DMS79 (cell line): ENCODE measurements around the gene LMAN2.

Experiments
- DNase-seq: peaks from one replicate; lab custom pipeline; 2025; lab: John Stamatoyannopoulos, UW

The LMAN2 gene, protein sequence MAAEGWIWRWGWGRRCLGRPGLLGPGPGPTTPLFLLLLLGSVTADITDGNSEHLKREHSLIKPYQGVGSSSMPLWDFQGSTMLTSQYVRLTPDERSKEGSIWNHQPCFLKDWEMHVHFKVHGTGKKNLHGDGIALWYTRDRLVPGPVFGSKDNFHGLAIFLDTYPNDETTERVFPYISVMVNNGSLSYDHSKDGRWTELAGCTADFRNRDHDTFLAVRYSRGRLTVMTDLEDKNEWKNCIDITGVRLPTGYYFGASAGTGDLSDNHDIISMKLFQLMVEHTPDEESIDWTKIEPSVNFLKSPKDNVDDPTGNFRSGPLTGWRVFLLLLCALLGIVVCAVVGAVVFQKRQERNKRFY

DNA sequence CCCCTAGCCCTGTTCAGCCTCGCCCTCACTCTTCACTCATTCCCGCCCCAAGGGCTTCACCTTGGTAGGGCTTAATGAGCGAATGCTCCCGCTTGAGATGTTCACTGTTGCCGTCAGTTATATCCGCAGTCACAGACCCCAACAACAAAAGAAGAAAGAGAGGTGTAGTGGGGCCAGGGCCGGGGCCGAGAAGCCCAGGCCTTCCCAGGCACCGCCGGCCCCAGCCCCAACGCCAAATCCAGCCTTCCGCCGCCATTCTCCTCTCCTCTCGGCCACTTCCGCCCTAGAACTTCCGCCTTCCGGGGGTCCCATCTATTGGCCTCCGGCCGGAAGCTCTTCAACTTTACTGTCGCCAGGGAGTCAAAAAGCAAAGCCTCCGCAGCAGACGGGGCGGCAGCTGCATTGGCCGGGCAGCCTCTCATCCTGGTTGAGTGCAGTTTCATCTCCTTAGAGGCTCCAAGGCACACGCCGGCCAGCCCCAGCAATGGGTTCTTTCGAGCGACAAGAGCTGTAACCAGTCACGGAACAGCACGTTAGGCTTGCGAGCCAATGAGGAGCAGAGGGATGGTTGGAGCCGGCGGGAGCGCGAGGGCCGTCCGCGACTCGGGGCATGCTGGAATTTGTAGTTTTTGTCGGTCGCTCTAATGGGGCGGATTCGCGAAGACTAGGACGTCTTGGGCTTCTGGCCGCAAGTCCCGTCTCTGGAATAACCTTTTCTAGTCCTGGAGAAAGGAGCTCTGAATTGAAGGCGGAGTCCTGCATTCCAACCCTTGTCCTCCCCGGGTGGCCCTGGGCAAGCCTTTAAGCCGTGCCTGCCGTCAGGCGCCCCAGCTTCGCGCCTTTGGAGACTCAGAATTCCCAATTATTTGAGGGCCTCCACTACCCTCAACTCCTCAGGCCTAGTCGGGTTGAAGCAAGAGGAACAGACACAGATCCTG, at the start of gene LMAN2:
LMAN2 (minus strand) TSS at position 277 of the 938 bp plus-strand sequence; CDS start at position 256, 21 bp downstream.
- DNase-seq, result peak; percentile 78

DNA sequence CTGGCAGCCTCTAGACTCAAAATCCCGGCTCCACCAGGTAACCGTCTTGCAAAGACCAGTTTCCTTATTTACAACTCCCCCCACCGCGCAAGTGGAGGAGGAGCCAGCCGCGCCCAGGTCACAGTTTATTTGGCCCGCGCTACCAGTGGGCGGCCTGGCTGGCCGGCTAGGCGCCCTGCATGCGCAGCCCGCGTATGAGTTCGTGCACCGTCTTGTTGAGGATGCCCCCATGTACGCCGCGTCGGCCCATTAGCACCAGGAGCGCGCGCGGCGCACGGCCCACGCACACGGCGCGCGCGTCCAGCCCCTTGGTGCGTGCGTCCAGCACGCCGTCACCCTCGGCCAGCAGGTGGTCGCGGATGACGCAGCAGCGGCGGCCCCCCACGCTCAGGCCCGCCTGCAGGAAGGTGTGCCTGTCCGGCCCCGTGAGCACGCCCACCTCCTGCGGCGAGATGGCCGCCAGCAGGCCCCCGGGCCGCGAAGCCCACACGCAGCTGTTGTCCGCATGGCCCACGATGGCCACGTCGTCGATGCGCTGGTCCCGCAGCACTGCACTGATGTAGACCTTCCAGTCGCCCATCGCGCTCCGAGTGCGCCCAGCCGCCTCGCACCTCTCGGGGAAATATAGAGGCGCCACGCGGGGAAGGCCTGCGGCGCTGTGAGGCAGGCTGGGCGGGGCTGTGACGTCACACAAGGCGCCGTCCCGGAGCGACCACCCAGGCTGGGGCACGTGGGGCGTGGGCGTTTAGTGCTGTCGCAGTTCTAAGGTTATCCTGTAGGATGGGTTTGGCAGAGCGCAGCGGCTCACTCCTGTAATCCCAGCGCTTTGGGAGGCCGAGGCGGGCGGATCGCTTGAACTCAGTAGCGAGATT, 48.8 kb upstream of the LMAN2 start, which contains the start of gene PFN3:
PFN3 (minus strand) TSS at position 665 of the 872 bp plus-strand sequence; CDS start at position 580, 85 bp downstream.
- no peak for DNase-seq

DNA sequence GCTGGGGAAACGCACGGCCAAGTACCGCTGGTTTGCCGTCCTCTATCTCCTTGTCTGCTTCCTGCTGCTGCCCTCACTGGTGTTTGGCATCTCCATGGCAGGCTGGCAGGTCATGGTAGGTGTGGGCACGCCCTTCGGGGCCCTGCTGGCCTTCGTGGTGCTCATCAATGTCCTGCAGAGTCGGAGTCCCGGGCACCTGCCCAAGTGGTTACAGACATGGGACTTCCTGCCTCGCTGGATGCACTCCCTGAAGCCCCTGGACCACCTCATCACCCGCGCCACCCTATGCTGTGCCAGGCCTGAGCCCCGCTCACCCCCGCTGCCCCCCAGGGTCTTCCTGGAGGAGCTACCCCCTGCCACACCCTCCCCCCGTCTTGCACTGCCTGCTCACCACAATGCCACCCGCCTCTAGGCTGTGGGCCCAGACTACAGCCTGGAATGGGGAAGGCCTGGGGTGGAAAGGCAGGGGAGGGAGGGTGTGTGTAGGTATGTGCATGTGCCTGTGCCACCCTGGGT, 46.5 kb upstream of the LMAN2 start:
- DNase-seq, result no peak

DNA sequence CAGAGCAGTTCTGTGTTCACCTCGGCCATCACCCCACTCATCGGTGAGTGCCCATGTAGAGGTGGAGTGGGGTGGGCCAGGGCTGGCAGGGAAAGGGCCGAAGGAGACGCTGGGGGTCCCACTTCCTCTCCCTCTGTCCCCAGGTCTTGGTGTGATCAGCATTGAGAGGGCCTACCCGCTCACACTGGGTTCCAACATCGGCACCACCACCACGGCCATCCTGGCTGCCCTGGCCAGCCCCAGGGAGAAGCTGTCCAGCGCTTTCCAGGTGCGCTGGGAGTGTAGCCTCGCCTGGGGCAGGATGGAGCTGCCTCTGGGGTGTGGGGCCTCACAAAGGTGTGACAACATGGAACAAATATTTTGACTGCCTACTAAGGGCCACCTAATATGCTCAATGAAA, 45.3 kb upstream of the LMAN2 start:
- DNase-seq, result no peak

DNA sequence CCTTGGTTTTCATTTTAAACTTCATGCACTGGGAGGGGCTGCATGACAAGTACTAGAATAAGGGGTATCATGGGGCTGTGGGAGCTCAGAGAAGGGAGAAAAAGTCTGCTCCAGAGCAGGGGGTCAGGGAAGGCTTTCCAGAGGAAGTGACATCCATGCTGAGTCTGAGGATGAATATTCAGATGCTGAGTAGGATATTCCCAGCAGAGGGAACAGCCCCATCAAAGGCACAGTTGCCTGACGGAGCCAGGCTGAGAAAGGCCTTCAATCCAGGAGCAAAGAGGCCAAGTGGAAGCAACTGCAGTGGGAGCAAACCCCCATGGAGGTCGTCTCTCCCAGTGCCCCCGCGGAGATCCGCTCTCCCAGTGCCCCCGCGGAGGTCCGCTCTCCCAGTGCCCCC, 44.6 kb upstream of the LMAN2 start:
- no peak for DNase-seq

DNA sequence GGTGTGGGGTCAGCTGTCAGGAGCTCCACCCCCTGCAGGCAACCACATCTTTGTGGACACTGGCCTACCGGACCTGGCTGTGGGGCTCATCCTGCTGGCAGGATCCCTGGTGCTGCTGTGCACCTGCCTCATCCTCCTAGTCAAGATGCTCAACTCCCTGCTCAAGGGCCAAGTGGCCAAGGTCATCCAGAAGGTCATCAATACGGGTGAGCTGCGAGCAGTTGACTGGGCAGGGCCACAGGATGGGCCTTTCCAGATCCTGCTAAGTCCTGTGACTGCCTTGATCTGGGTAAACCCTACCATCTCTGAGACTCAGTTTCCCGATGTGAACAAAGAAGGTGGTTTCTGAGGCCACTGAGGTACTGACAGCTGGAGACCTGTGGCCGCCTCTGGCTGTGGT, 42.5 kb upstream of the LMAN2 start:
- DNase-seq, result no peak

DNA sequence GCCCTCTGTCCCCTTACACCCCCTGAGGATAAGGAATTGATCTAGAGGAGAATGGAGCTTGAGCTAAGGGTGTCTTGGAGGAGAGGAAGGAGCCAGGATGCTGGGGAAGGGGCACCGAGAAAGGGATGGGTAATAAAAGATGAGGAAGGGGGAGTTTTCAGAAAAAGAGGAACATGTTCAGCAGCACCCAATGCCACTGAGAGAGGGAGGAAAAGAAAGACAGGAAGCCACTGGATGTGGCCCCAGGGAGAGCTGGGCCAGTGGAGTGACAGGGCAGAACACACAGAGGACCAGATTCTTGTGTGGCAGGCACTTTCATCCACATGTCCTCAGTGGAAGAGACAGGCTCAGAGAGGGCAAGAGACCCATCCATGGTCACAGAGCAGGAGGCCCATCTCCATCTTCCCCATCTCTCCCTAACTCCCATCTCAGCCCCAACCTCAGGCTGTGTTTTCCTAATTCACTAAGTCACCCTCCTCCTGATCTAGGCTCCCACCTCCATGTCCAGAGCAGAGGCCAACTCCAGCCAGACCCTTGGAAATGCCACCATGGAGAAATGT, 41.8 kb upstream of the LMAN2 start:
- DNase-seq, result no peak

DNA sequence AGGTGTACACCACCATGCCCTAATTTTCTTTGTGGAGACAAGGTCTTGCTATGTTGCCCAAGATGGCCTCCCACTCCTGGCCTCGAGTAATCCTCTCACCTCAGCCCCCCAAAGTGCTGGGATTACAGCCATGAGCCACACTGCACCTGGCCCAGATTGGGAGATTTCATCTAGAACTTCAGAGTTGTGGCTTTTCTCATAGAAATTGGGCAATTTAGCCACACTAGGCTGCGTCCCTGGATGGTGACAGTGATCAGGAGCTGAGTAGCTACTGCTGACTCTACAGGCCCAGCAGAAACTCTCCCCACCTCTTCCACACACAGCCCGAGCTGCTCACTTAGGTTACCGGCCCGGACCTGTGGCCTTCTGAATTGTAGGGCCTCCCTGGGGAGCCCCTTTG, 41.3 kb upstream of the LMAN2 start:
- no peak for DNase-seq

DNA sequence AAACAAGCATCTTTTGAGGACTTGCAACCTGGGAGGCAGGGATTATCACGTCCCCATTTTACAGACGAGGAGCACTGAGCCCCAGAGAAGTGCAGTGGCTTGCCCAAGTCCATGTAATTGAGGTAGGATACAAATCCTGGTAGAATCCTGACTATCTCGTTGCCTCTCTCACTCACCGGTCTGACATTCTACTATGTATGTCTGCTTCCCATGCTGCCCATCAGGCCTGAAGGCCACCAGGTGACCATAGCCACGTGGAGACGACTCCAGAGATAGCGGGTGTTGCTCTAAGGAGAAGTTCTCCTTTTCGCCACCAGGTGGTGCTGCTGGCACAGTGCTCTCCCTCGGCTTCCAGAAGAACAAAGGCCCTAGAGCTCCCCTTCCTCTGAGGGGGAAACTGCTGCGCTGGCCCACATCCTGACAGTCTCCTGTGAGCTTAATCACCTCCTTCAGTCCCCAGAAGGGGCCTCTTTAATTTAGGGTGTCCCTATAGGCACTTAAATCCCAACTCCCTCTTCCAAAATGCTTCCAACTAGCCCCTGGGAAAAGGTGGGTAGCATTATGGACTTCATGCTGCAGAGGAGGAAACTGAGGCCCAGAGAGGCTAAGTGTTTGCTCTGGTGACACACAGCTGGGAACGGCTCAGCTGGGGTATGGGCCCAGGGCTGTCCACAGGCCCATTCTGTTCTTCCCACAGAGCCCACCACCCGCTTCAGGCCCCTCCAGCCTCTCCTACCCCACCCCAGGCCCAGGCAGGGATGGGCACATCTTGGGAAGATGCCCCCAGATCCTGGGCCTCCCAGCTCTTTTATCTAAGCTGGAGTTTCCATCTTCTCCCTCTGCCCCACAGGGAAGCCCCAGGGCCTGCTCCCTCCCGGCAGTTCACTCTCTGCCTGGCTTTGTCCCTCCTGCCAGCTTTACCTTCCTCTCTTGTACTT, 39.2 kb upstream of the LMAN2 start:
- peak; percentile 29 for DNase-seq

DNA sequence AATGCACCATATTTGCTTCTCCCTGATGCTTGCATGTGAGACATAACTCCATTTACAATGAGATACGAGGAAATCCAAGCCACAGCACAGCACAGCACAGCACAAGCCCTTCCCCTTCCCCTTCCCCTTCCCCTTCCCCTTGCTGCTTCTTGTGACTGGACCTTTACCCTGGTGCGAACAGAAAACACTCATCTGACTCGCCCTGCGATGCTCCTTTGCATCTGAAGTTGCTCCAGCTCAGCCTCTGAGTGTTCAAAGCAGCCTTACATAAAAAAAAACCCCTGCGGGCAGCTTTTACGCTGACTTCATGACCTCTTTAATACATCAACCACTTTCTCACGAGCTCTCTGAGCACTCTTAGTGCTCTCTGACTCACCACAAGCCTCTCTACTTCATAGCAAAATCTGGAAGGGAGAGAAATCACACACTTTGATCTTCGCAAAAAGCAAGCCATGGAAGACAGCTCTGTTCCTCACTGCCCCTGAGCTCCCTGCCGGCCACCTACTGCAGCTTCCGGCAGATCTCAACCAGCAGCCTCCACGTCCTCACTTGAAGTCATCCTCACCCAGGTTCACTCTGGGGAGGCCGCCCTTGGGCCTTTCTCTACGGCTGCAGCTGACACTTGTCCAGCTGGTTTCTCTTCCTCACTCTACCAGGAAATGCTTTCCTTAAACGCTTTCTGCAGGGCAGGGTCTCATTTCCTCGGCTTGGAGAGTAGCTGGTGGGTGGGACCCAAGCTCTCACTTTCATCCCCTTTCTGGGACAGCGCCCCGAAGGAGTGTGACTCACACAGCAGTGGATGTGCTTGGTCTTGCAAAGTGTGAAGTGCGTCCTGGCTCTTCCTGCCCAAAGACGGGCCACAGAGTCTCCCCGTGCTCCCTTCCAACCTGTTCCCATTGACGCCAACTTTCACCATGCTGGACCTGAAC, 38.0 kb upstream of the LMAN2 start:
- peak; percentile 77 for DNase-seq

DNA sequence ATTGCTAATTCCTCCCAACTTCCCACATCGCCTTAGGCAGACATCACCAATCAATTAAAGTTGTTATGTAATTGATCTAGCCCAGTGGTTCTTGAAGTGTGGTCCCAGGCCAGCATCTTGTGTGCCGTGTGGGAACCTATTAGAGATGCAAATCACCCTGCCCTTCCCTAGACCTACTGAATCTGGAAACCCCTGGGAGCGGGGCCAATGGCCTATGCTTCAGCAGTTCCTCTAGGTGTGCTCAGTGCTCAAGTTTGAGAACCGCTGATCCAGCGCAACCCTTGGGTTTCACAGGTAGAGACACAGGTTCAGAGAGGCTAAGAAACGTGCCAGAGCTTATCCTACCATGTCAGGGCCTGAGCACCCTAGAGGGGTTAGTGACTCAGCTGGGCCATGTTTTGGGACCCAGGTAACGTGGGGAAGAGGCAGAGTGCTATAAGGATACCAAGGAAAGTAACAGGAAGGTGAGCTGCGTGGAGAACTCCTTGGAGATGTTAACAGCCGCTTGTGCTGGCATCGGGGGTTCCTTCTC, 37.1 kb upstream of the LMAN2 start:
- DNase-seq, result no peak

DNA sequence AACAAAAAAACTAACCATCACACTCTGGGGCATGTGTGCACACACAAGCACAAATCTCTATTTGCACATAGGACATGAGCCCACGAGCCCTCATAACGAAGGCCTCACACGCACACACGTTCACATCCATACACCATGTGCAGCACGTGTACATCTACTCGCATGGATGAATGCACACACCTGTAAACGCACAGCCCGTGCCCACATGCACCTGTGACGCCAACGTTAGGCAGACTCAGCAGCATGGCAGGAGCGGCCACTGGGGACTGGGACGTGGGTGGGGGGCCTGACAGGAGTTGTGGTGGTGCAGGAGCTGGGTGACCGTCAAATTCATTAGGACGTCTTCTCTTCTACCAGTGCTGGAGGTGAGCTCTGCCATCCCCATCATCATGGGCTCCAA, 35.9 kb upstream of the LMAN2 start:
- no peak for DNase-seq

DNA sequence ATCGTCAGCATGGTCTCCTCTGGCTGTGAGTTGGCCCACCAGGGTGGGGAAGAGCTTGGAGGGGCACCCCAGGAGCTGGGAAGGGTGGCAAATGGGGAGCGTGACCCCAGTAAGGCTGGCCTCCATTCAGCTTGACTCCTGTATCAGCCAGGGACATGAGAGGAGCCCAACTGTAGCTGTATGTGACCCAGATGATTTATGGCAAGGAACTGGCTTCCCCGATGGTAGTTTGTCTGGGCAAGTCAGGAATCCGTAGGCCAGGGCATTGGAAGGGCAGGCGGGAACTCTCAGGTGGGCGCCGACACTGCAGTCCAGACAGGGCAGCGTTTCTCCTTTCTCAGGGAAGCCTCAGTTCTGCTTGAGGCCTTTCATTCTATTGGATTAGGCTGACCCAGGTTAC, 35.1 kb upstream of the LMAN2 start:
- DNase-seq, result no peak

DNA sequence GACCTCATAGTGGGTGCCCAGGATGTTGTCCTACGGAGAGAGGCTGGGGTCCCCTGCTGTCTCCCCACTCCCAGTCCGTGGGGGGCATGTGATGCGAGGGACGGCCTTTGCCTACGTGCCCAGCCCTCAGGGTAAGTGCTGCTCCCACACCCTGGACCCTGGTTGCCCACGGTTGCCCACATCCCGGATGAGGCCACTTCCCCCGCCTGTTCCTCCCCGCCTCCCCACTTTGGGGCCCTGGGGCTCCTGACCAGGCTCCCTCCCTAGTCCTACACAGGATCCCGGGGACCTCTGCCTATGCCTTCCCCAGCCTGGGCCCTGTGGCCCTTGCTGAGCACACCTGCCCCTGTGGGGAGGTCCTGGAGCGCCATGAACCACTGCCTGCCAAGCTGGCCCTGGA, 34.3 kb upstream of the LMAN2 start:
- DNase-seq, result no peak

DNA sequence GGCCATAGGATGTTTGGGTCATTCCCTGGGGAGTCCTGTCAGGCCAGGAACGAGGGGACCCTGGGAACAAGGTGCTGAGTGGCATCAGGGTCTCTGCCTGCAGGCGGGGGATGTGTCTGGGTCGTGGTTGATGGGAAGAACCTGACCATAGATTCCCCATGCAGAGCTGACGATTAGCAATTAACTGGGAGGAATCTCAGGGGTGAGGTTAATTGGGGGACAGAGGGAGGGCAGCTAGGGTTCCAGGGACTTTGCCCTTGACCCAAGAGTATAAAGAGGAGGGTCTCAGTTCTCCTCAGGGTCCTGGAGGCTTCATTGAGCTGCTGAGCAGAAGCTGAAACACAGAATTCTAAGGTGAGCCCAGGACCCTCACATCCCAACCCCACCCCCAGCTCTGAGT, 32.7 kb upstream of the LMAN2 start, which contains the start of gene SLC34A1:
SLC34A1 (plus strand) TSS at position 301 of the 400 bp plus-strand sequence. CDS start 1,308 bp downstream, outside the sequence.
- DNase-seq, result no peak

DNA sequence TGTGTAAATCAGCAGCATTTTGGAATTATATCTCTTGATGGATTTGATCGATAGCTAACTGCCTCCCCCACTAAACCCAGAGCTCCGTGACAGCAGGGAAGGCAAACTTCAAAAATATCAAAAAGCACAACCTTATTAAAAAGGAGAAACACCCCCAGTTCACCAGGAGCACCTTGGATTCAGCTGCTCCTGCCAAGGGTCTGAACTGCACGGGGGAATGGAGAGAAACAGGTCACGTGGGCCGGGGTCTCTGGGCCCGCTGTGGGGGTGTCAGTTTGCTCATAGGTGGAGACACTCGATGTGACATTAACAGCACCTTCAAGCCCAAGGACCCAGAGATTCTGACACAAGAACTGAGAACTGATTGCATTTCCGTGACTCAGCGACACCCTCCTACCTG, 31.7 kb upstream of the LMAN2 start:
- no peak for DNase-seq

DNA sequence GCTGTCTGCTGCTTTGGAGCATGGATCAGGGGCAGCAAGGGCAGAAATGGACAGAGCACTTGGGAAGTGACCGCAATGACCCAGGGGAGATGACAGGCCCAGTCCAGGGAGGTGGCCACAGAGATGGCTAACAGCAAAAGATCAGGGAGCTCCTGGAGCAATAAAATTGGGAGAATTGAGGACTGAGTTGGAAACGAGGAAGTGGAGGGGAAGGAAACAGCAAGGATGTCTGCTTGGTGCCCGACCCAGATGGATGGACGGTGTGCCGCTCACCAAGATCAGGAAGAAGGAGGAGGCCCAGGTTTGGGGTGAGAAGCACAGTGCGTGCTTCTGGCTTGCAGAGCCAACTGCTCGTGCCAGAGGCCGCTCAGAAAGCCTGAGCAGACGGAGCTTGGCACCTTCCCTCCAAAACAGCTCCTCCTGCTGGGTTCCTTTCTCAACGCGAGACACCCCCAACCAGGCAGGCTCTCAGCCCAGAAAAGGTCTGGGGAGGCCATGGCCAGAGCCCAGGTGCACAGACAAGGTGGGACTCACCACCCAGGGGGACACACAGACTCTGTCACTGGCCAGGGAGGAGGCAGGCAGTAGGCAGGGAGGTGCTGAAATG, 31.1 kb upstream of the LMAN2 start:
- no peak for DNase-seq

DNA sequence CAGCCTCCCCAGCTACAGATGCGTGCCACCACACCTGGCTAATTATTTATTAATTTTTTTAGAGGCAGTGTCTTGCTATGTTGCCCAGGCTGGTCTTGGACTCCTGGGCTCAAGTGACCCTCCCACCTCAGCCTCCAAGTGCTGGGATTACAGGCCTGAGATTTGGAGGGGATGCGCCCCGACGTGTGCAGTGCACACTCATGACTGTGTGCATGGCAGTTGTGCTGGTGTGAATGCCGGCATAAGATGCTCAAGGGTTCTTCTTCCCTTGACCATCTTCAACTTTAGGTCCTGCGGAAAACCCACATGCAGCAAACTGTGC, 29.3 kb upstream of the LMAN2 start:
- DNase-seq, result no peak
